NCI-H2171 (cell line): ENCODE data around the gene PLAC9.

Experiments
- DNase-seq: peaks from one replicate; lab custom pipeline; 2025; lab: John Stamatoyannopoulos, UW

Gene PLAC9

GRCh38 chr10:80184291-80184690 lies 51.8 kb downstream of the PLAC9 start:
- no peak for DNase-seq

DNA sequence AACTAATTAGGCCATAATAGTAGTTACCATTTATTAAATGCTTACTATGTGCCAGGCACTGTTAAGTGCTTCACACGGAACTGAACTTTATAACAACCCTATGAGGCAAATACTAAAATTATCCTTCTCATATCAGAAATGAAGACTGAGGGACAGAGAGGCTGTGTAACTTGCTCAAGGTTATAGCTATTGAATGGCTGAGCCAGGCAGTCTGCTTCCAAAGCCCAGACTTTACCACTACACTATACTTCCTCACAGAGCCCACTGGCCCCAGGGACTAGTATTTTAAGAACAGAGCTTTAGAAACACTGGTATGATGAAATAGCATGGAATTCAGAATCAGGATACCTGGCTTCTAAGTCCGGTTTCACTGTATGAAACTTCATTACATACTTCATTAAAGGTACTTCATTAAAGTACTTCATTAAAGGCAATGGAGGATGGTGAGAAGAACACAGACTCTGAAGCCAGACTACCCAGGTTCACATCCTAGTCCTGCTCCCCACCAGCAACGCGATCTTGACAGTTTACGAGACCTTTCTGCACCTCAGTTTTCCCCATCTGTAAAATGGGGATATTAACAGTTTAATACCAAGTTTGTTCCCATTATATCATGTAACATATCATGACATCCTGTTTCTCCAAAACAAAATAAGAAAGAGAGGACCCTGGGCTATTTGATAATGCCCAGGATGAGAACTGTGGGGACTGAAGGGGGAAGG lies 53.2 kb downstream of the PLAC9 start:
- no peak for DNase-seq

GRCh38 chr10:80186364-80187012 lies 54.0 kb downstream of the PLAC9 start:
- no peak for DNase-seq

GRCh38 chr10:80187060-80187459 lies 54.5 kb downstream of the PLAC9 start:
- no peak for DNase-seq

DNA sequence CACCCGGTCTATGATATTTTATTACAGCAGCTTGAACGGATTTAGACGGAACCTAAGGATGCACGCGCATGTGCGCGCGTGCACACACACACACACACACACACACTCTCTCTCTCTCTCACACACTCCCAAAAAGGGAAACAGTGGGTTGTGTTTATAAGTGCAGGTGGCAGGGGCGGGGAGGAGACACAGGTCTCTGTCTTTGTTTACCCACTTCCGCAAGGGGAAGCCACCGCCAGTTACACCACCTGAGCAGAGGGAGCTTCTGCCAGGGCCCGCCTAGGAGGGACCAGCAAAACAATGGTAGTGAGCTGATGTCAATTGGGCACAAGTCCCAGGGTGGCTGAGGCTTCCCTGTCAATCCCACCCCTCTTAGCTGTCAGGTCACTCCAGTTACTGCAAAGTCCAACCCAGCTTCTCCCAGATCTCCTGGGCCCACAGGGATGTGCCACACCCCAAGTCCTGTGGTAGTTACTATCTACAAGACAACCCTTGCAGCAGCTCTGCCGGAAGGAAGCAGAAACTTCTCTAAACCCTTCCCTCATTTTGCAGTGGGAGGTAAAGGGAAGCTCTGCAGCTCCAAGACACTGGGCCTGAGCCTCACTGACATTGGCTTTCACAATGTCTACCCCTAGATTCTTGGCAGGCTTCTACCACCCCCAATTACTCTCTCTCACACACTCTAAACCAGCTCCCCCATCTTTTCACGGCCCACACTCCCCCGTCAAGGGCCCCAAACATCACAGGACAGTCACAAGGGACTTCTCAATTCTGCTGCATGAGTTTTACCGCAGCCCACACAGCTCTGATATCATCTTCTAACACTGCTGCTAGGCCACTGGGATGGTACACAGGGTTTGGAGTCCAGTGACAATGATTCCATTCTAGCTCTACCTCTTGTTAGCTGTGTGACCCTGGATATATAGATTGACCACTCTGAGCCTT lies 55.2 kb downstream of the PLAC9 start:
- DNase-seq: no peak

GRCh38 chr10:80188713-80189112 lies 56.2 kb downstream of the PLAC9 start:
- no peak for DNase-seq

GRCh38 chr10:80191589-80192270 lies 59.2 kb downstream of the PLAC9 start:
- peak; percentile 16 for DNase-seq

DNA sequence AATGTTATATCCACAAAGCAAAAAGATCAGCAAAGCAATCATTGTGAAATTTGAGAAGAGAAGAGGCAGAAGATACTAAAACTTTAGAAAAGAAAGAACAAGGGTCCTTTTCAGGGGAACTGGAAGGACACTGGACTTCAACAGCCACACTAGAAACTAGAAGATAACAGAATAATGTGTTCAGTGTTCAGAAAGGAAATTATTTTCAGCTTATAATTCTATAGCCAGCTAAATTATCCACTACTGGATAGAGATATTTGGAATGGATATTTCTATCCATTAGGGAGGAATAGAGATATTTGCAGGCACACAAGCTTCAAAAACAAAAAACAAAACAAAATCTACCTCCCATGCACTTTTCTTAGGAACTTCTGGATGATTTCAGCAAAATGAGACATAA lies 60.0 kb downstream of the PLAC9 start:
- no peak for DNase-seq

DNA sequence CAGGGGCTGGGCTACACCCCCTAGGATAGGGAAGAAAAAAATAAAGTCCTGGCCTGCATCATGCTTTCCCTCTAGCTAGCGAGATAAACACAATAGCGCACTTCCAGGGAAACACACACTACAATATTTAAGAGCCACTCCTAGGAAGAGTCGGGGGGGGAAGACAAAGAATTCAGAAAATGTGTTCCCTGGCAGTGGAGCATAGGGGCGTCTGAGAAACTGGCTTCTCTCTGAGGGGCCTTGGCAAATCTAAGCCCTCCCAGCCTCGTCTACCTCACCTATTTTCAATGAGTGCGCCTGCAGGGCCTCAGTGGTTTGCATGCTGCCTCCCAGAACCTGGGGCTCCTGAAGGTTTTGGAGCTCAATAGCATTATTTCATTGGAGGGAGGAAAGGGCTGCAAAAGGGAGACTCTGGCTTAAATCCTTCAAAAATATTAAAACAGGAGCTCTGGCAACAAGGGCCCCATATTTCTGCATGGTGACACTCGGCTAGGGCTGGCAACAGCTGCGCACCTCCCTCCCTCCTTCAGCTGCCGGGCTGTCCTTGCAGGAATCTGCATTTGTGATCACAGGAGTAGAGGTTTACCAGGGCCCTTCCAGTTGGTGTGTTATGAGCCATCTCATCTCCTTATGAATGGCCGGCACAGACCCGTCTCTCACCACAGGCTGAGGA lies 62.0 kb downstream of the PLAC9 start:
- no peak for DNase-seq
